ENCODE results near the gene RSPH1. TPM values are rescaled to one million over a fixed set of nuclear protein-coding genes. Genes with fewer than 3 reads are reported as not detected.

Gene RSPH1
- total RNA-seq, 1 experiment from 2014 or later, result 0.31 TPM

DNA sequence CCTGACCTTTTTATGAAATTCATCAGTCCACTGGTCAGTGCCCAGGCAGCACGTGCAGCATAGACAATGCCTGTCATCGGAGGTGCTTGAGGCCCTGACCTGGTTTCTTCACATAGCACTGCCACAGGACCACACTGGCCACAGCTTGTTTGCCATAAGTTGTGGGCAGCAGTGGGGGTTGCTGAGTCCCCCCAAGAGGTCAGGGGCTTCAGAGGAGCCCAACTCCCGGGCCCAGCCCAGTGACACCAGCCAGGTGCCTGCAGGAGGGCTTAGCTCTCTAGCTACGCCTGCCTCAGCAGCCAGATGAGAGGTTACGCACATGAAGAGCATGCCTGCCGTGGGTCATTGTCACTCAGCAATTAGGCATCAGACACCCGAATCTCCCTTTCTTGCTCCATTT is 50.7 kb downstream of the RSPH1 start:
- Histone ChIP-seq H2BK12ac (ENCODE audit: insufficient read length, low read depth, low read length) (no peak overlapping the region), H2BK120ac (ENCODE audit: low read depth, low read length, poor library complexity, severe bottlenecking) (no peak overlapping the region), H3K27ac (ENCODE audit: insufficient read length, low read depth, low read length) (no peak overlapping the region), H2BK20ac (ENCODE audit: low read depth, low read length, poor library complexity, severe bottlenecking) (no peak overlapping the region), H4K5ac (ENCODE audit: insufficient read length, low read depth, low read length) (no peak overlapping the region), H3K27me3 (ENCODE audit: insufficient read depth, low read length) (no peaks in the 10 kb centered on the region), H3K4ac (ENCODE audit: low read depth, low read length) (no peak overlapping the region), H3K9me3 (ENCODE audit: control insufficient read depth, low read depth, low read length) (no peaks in the 10 kb centered on the region), H3K4me1 (ENCODE audit: insufficient read depth, low read length) (no peaks in the 10 kb centered on the region), H3K14ac (ENCODE audit: insufficient read depth, low read length) (no peak overlapping the region), H3K56ac (ENCODE audit: insufficient read length, low read depth, low read length) (no peak overlapping the region), H2BK15ac (ENCODE audit: low read depth, low read length) (no peak overlapping the region), H3K79me2 (ENCODE audit: insufficient read depth, low read length) (no peaks in the 10 kb centered on the region), H4K8ac (replicated peaks; ENCODE audit: insufficient read length, low read depth, low read length) (no peak overlapping the region), H3T11ph (ENCODE audit: low read length) (no peak overlapping the region), H3K23me2 (ENCODE audit: insufficient read length, low read depth, low read length, poor library complexity, severe bottlenecking) (no peaks in the 10 kb centered on the region), H2BK5ac (ENCODE audit: insufficient read length, low read length) (no peak overlapping the region), H2AFZ (ENCODE audit: low read length) (no peak overlapping the region), H3K23ac (ENCODE audit: insufficient read length, low read depth, low read length) (no peak overlapping the region), H3K79me1 (ENCODE audit: insufficient read depth, low read depth, low read length, poor library complexity, severe bottlenecking) (no peaks in the 10 kb centered on the region), H2AK5ac (ENCODE audit: insufficient read length, low read length) (no peak overlapping the region), H4K20me1 (ENCODE audit: control insufficient read depth, insufficient read depth, insufficient read length) (no peaks in the 10 kb centered on the region), H4K91ac (ENCODE audit: insufficient read length, low read depth, low read length) (no peak overlapping the region), H3K4me2 (ENCODE audit: insufficient read depth, insufficient read length, low read length) (no peak overlapping the region), H3K9ac (ENCODE audit: extremely low read depth, insufficient read length, low read length) (no peak overlapping the region), H3K18ac (ENCODE audit: insufficient read length, low read depth, low read length) (no peak overlapping the region)
- no CpG with 5 or more reads among the region's 7 CpGs for WGBS (ENCODE audit: extremely low coverage, insufficient read length, low lambda C conversion rate)
- Mint-ChIP-seq H3K9me3 (no peaks in the 10 kb centered on the region; a peak in 1 of 5 replicates), H3K27ac (no peak overlapping the region), H3K4me3 (no peak overlapping the region), H3K36me3 (ENCODE audit: insufficient read depth in 1 of 3, low read depth in 3 of 3) (no peaks in the 10 kb centered on the region), H3K27me3 (ENCODE audit: low read depth) (peaks cover 18% of the 10 kb centered on the region), H3K4me1 (peaks cover 7 to 13% of the 10 kb centered on the region in 2 experiments)
- TF ChIP-seq, protein P1, sequence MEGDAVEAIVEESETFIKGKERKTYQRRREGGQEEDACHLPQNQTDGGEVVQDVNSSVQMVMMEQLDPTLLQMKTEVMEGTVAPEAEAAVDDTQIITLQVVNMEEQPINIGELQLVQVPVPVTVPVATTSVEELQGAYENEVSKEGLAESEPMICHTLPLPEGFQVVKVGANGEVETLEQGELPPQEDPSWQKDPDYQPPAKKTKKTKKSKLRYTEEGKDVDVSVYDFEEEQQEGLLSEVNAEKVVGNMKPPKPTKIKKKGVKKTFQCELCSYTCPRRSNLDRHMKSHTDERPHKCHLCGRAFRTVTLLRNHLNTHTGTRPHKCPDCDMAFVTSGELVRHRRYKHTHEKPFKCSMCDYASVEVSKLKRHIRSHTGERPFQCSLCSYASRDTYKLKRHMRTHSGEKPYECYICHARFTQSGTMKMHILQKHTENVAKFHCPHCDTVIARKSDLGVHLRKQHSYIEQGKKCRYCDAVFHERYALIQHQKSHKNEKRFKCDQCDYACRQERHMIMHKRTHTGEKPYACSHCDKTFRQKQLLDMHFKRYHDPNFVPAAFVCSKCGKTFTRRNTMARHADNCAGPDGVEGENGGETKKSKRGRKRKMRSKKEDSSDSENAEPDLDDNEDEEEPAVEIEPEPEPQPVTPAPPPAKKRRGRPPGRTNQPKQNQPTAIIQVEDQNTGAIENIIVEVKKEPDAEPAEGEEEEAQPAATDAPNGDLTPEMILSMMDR (conservative IDR thresholded peaks at IDR 0.05), result no peak
- DNase-seq, result no peak

All from H9 (cell line).